Left cardiac atrium (tissue), 4 donors: Measurements from ENCODE around the gene RNF43. TPM values are rescaled to one million over a fixed set of nuclear protein-coding genes. Genes with fewer than 3 reads are reported as not detected.

Experiments used
- ATAC-seq, 2 donors: fragments of 200-7000 bp; cut with Tn5 transposase; one replicate each; pipeline ENCODE4 v1.9.1; 2020; ENCODE audit warnings: mild to moderate bottlenecking in 2 of 2, moderate library complexity in 2 of 2
- DNase-seq: peaks from one replicate; pipeline ENCODE4 v3.0.0-alpha.2; 2020
- intact Hi-C, 2 donors: fragments of 100-400 bp; cut with DNase I; formaldehyde crosslinking; loops; one replicate each; pipeline versions ENCODE4 v1.14.1 to v1.15.1; 2022 to 2023
- long read RNA-seq: library from polyadenylated mRNA; unstranded; transcript quantifications from one replicate; pipeline ENCODE4 v2.0.0, GENCODE V29; 2021
- total RNA-seq, 2 donors: library from RNA; stranded (reverse); fragmentation: NEBNext Ultra II Directional; extraction: Animal tissue kit (Norgen Biotek cat#: 25700); gene quantifications; one replicate each; pipeline ENCODE4 v1.2.1, GENCODE V29; 2021
- donor health status: DM: no; HTN: yes; CAD: no.
- donor health status: DM: no; HTN: yes; CAD: no; lungs with severe emphysema.
- donor health status: DM: yes; HTN: yes; CAD: no.
- donor health status: Dilated cardiomyopathy.

Gene RNF43
- 1 to 10 TPM; 4.0 to 4.7 TPM for total RNA-seq
- long read RNA-seq, partial matches to known transcripts = 1 of 3 reads
- long read RNA-seq, other reads (novel, unspliced or antisense) = 2 of 3 reads

DNA sequence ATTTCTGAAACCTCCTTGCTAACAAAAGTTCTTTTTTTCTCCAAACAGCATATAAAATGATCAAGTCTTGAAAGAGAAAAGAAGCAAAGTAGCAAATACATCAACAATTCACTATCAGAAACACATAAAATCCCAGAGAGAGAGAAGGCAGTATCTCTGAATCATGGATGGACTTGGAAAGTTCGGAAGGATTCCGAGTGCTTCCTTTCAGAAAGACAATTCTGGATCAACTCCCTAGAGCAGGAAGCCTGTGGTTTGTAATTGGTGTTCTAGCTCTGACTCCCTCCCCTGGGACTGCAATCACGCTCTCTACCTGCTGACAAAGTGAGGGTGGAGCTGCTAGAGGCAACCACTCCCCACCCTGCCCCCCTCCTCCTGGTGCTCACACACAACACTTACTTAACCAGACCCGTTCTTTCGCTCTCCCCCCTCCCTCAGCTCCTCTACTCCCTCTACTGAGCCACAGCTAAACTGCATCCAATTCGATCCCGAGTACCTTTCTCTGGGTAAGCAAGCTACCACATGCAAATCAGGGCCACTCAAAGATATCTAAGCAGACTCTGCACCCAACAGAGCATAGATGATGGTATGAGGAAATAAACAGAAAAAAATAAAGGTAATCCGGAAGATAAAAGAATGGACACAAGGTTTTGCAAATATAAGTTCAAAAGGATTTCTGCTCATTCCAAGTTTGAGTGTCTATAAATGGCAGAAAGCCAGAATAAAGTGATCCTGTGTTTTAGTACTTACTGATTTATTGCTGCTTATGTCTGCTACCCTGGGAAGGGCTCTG lies at the start of gene RNF43:
TSS of gene RNF43 (minus strand) at position 235 of the 793 bp plus-strand sequence. CDS start 1,957 bp downstream, outside the sequence.
- intact Hi-C loops = loop anchor here in 1 of 2 donors (2.0 to 10.0 kb wide), 3 partner anchors 65 to 173 kb away; partner anchors contain the start of gene SUPT4H1
- DNase-seq (peak; percentile 86), ATAC-seq (peak; percentile 99 to 100)

DNA sequence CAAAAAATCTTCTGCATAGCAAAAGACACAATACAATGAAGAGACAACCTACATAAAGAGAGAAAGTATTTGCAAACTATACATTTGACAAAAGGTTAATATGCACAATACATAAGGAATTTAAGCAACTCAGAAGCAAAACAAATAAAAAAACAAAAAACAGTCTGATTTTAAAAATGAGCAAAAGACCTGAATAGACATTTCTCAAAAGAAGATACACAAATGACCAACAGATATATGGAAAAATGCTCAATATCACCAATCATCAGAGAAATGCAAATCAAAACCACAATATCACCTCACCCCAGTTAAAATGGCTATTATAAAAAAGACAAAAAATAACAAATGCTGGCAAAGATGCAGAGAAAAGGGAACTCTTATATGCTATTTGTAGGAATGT lies 38.2 kb upstream of the RNF43 start:
- ATAC-seq = no peak
- no peak for DNase-seq
- intact Hi-C loops = no loop called here

DNA sequence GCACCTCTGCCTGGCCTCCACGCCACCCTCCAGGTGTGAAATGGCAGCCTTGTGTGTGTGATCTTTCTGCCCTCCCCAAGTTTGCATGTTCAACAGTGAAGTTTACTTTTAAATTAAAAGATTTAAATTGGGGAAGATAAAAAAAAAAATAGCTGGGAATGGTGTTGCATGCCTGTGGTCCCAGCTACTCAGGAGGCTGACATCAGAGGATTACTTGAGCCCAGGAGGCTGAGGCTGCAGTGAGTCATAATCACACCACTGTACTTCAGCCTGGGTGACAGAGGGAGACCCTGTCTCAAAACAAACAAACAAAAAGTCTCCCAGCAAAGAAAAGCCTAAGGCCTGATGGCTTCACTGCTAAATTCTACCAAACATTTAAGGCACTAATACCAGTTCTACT lies 35.4 kb upstream of the RNF43 start:
- no peak for ATAC-seq
- no peak for DNase-seq
- intact Hi-C loops = no loop called here

DNA sequence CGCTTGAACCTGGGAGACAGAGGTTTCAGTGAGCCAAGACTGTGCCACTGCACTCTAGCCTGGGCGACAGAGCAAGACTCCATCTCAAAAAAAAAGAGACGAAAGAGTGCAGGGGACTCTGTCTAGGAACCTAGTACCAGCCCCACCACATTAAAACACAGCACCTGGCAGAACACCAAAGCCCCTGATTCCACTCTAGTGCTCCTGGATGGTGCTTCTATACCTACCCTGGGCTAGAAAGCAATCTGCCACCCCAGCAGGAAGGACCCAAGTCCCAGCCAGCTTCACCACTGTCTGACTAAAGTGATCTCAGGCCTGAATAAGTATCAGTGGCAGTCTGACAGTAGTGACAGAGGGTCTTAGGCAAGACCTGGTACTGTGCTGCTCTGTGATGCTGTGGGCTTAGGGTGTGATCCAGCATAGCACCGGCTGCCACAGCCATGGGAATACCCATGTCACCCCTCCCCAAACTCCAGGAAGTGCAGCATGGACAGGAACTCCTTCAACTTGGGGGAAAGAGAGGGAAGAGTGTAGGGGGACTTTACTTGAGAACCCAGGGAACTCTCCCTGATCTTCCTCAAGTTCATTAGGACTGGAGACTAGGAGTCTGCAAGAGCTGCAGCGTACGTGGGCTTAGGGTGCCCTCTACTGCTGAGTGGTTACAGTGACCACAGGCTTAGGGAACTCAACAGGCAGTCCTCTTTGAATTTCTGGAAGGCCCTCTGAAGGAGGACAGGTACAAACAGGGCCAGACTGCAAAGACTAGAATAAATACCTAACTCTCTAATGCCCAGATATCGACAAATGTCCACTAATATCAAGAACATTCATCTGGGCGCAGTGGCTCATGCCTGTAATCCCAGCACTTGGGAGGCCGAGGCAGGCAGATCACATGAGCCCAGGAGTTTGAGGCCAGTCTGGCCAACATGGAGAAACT lies 30.0 kb upstream of the RNF43 start:
- intact Hi-C loops = loop anchor here in 1 of 2 donors (5.0 kb wide), 1 partner anchor 130 kb away; no protein-coding TSS in a partner anchor
- peak; percentile 73 to 84 for ATAC-seq
- DNase-seq = peak; percentile 41

DNA sequence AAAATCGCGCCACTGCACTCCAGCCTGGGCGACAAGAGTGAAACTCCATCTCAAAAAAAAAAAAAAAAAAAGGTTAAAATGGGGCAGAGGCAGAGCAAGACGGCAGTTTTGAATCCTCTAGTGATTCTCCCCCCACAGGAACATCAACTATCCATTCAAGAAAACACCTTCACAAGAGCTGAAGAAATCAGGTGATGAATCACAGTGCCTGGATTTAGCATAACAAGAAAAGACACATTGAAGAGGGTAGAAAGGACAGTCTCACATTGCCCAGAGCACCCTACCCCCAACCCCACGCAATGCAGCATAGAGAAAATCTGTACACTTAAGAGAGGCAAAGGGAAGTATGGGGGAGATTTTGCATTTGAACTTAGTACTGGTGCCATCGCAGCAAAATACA lies 28.8 kb upstream of the RNF43 start:
- no peak for DNase-seq
- intact Hi-C loops = loop anchor here in 1 of 2 donors (5.0 kb wide), 1 partner anchor 129 kb away; no protein-coding TSS in a partner anchor
- no peak for ATAC-seq

DNA sequence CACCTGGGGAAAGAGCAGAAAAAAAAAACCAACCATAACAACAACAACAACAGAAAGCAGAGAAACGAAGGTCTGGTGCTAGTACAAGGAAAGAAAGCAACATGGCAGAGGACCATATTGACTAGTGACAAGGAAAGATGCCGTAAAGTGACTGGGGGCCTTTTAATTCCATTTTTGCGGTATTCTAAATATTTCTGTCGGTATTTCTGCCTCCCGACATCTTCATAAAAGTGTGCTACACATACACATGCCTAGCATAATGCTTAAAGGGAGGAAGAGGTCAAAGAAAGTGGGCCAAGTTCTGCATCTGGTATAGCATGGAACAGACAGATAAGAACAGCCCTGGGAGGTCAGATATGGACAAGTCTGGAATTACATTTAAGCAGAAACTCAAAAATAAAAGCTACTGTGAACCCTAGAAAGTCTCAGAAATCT lies 19.5 kb upstream of the RNF43 start:
- intact Hi-C loops = no loop called here
- ATAC-seq (no peak), DNase-seq (no peak)

DNA sequence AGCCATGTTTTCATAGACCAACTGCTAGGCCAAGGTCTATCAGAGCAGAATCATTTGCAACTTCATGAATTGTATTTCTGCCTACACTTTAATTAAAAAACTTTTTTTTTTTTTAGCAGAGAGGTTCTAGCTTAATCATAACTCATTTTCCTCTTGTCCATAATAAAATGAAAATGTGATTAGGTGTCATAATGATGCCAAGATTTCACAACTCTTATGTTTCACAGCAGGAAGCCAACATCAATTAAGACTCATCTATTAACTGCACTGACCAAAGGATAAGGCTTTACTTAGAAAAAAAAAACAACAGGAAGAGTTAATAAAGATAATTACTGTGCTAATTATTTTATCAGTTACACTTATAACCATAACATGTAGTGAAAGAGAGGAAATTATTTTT lies 18.9 kb upstream of the RNF43 start:
- ATAC-seq (no peak), DNase-seq (no peak)
- intact Hi-C loops = no loop called here

DNA sequence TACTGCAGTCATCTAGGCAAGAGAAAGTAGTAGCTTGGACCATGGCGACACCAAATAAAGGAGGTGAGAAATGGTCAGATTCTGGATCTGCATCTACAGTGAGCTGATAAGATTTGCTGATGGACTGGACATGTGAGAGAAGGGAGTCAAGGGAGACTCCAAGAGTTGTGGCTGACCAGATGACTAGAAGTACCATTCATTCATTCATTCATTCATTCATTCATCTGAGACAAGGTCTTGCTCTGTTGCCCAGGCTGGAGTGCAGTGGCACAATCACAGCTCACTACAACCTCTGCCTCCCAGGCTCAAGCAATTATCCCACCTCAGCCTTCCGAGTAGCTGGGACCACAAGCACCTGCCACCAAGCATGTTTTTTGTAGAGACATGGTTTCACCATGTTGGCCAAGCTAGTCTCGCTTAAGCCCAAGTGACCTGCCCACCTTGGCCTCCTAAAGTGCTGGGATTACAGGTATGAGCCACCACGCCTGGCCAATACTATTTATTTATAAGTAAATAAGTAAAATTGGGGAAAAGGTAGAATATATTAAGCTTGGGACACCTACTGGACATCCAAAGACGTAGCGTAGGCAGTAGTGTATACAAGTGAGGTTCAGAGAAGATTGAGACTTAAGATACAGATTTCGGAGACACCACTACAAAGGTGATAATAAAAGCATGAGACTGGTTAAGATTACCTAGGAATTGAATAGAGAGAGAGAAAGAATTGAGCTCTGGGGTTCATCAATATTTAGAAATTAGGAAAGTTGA lies 15.7 kb upstream of the RNF43 start:
- ATAC-seq (no peak), DNase-seq (no peak)
- intact Hi-C loops = no loop called here

DNA sequence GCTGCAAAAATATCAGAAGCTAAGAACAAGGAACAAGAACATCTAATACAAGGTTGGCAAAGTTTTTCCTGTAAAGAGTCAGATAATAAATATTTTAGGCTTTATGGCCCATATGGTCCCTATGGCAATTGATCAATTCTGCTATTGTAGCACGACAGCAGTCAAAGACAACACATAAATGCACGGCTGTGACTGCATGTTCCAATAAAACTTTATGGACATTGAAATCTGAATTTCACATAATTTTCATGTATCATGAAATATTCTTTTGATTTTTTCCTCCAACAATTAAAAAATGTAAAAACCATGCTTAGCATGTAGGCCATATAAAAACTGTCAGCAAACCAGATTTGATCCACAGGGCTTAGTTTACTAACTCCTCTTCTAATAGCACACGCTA lies 10.5 kb upstream of the RNF43 start:
- intact Hi-C loops = no loop called here
- ATAC-seq = no peak
- no peak for DNase-seq

DNA sequence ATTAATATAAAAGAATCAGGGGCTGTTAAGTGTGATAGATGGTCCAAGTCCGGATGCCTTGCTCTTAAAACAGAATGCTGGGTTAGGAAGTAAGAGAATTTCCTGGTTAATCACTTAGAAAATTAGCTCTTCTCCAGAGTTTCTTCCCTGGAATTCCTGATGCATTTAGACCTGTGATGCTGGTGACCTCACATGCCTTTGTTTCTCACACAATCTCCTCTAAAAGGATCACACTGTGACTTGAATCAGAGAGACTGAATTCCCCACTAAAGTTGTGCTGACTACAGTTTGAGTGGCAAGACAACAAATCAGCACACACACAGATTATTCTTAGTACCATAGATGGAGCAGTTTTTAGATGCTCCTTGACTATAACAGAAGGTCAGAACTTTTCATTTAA lies 4.4 kb upstream of the RNF43 start:
- no peak for ATAC-seq
- DNase-seq = no peak
- intact Hi-C loops = no loop called here

DNA sequence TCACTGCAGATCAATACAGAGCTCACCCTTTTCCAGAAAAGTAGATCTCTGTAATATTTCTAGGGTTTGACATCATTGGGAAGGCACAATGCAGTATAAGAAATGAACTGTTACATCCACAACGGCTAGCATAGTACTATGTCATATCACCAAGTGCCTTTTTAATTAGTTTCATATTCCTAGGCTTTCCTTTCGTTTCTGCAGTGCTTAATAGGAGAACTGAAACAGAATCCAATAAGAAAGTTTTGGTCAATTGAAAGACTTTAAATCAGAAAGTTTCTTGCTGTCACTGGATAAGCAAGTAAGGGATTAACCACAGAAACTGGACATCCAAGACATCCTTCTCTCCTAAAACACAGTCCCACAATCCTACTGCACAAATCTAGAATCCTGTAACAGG lies 3.5 kb upstream of the RNF43 start:
- ATAC-seq (no peak), DNase-seq (no peak)
- intact Hi-C loops = no loop called here

DNA sequence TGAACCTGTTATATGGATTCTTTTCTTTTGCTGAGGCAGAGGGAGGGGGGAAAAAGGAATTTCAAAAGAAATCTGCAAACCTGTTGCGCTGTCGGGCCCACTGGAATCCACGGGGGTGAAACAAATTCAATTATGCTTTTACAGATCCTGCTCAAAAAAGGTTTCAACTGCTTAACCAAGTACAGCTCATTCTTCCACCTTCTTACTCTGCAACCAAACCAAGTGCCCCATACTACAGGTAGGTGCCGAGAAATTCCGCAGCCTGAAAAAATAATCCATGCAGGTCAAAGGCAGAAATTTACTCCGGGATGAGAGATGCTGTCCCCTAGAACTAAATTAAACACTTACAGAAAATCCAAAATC lies 416 bp downstream of the RNF43 start:
- DNase-seq (no peak), ATAC-seq (peak in 1 of 2 donors; percentile 5)
- intact Hi-C loops = loop anchor here in 1 of 2 donors (2.0 to 10.0 kb wide), 3 partner anchors 64 to 172 kb away; partner anchors contain the start of gene SUPT4H1

DNA sequence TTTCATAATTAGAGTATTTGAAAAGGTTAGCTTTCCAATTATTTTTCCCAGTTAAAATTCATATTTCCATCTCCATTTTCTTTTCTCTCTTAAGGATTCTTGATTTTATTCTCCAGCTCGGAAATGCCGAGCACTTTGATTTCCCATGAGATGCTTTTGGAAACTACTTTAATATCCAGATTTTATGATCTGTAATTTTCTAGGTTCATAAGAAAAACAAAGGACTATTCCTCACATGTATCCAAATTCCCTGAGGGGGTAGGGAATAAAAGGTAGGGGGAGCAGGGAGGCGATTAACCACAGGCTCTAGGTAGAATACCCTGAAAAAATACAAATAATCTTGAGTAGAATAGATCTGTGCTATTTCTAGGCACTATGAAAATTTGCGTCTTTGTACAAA lies 938 bp downstream of the RNF43 start:
- ATAC-seq = no peak
- intact Hi-C loops = loop anchor here in 1 of 2 donors (2.0 to 10.0 kb wide), 3 partner anchors 64 to 172 kb away; partner anchors contain the start of gene SUPT4H1
- no peak for DNase-seq

DNA sequence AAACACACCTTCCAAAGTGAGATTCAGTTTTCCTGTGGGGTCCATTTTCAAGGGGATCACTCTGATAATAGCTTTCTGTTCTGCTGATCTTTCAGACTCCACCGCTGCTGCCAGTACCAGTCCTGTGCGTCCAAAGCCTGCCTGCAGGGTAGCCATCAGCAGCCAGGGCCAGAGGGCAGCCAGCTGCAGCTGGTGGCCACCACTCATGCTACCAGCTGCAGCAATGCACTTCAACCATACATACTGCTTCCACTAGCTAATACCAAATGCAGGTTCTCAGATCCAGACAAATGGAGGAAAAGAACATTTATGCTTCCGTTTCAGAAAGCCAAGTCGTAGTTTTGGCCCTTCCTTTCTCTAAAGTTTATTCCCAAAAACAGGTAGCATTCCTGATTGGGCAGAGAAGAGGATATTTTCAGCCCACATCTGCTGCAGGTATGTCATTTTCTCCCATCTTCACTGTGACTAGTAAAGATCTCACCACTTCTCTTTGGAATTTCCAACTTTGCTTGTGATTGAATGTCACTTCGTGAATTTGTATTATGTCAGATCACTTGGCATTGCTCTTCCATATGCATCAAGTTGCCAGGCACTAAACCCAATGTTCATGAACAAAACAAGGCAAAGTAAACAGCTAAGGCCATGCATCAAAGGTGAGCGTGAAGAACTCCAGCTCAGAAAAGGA lies 1.8 kb downstream of the RNF43 start:
- intact Hi-C loops = loop anchor here in 1 of 2 donors (2.0 to 10.0 kb wide), 3 partner anchors 63 to 171 kb away; partner anchors contain the start of gene SUPT4H1
- DNase-seq (peak; percentile 21), ATAC-seq (no peak)

DNA sequence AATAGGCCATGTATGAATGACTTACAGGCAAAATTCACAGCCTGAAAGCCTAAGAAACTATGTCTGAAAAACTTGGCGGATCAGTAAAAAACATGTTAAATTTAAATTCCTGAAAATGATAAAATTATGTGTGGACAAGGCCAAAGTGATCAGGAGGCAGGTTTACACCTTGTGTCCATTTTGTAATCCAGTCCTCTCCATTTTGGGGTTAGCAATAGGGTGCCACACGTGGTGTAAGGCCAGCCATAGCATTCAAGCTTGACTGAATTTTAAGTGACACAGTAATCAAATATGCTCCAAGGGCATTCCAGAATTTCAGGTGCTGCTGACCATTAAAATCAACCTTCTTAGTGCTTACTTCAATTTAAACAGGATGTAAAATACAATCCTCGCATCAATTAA lies 2.7 kb downstream of the RNF43 start:
- DNase-seq = no peak
- intact Hi-C loops = loop anchor here in 1 of 2 donors (10.0 kb wide), 1 partner anchor 170 kb away; no protein-coding TSS in a partner anchor
- no peak for ATAC-seq

DNA sequence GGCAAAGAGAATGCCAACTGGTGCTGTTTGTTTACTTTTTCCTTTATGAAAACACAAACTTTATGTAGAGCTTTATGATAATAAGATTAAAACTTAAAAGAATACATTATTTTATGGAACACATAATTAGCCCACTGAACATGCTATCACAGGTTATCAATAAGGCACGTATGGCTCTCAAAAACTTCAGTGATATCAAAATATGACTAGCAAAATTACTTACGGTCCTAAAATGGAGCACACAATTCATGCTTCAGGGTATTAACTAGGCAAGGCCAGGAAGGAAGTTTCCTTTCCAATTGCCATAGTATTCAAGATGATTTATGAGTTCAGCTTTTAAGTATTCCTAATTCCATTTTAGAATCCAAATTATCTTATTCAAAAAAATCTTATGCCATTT lies 3.6 kb downstream of the RNF43 start:
- no peak for ATAC-seq
- no peak for DNase-seq
- intact Hi-C loops = loop anchor here in 1 of 2 donors (10.0 kb wide), 1 partner anchor 169 kb away; no protein-coding TSS in a partner anchor

DNA sequence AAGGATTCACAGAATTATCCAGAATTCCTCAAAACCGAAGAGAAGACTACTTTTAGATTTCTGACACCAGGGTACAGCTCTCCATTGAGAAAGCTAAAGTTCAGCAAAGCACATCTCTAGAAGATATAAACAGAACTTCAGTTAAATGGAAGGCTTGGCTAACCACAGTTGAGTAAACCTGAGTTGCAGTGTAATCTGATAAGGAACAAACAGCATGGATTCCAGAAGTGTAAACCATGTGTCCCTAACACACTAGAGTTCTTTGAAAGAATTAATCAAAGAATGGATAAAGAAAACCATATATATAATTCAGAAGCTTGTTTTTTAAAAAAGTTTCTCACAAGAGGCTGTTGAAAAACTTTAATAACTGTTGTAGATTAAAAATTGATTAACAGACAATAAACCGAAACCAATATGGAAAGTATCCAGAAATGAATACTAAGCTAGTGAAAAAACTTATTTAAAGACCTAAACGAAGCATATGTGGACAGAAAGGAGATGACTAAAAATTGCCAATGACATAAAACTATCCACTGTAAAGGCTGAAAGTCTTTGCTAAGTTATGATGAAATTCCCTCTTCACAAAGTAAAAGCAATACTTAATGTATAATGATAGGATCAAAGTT lies 4.3 kb downstream of the RNF43 start:
- ATAC-seq = no peak
- no peak for DNase-seq

More for the DNA sequence above, 4.3 kb downstream of the RNF43 start:
- intact Hi-C loops = loop anchor here in 1 of 2 donors (10.0 kb wide), 1 partner anchor 168 kb away; no protein-coding TSS in a partner anchor
